Anterior cingulate cortex (tissue), 58 donors: ENCODE data around the gene ITPKB.
"Not testable (repeated sequence)": the region's sequence is repeated elsewhere in the genome, so short reads cannot be mapped to it uniquely, and the experiment has no call there.

Experiments
- DNase-seq, 58 donors: peaks; one replicate each; lab custom pipeline; 2025; lab: John Stamatoyannopoulos, UW

ITPKB gene

DNA sequence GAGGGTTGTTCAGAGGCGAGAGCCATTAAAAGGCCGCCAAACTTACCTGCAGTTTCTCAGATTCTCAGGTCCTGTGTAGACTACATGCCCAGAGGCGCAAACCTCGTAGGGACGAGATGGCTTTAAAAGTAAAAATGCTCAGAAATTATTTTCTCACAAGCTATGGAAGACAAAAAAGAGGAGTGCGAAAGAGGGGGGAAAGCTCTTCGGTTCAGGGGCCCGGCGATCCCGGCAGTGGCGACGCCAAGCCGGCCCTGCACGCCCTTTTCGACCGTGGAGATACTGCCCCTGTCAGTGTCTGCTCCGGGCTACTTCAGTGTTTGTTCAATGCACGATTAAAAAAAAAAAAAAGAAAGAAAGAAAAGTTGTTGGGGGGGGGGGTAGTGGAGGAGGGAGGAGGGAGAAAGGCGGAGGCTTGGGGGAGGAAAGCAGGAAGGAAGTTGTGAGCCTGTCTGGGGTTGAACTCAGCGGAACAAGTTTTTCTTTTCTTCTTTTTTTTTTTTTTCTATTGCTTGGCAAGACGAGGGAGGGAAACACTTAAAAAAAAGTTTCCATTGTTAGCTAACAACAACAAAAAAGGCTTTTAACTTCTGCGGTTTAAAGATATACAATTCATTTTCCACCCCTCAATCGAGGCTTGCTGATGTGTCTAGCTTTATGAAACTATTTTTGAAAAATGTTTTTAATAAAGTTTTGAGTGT lies at the start of gene ITPKB:
TSS of gene ITPKB (minus strand) at position 288 of the 701 bp plus-strand sequence. CDS start 1,824 bp downstream, outside the sequence.
- DNase-seq: peak in 16 of 58 donors; percentile 21 to 59 (median 39)

DNA sequence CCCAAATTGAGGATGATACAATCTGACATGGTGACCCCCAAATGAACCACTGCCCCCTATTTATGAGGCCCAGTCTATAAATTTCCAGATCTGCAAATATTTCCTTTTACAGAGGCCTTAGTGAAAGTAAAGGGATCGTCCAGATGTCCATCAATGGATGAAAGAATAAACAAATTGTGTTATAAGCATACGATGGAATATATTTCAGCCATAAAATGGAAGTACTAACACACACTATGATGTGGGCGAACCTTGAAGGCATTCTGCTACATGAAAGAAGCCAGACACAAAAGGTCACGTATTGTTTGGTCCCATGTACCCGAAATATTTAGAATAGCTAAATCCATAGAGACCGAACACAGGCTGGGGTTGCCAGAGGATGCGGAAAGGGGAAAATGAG lies 48.6 kb upstream of the ITPKB start:
- no peak for DNase-seq

DNA sequence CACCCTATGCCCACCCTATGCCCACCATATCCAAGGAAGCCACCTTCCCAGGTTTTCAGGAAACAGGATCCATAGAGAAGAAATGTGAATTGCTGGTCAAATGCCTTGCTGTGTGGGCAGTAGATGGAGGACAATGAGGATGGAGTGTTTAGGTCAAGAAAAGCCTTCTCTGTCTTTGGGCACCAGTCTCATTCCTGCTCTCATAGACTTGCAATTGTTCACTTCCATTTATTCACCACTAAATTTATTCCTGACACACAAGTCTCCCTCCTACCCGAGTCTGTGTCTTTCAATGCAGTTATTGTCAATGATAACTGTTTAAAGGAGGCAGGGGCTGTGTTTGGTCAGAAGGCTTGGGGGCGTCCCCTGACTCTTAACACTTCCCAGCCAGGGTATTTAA lies 48.0 kb upstream of the ITPKB start:
- peak in 9 of 58 donors; percentile 12 to 81 (median 34) for DNase-seq

DNA sequence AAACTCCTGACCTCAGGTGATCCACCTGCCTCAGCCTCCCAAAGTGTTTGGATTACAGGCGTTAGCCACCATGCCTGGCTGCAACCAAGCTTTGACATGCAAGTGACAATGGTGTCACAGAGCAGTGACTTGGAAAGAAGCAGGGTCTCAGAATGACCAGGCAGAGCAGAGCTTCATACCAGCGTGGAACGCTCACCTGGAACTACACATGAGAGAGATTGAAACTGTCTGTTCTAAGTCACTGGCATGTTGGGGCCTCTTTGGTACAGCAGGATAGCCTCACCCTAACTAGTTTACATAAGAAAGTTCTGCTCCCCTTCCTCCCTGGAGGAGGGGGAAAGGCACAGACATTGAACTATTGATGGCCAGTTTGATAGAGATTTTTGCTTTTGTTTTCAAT lies 47.5 kb upstream of the ITPKB start:
- no peak for DNase-seq

DNA sequence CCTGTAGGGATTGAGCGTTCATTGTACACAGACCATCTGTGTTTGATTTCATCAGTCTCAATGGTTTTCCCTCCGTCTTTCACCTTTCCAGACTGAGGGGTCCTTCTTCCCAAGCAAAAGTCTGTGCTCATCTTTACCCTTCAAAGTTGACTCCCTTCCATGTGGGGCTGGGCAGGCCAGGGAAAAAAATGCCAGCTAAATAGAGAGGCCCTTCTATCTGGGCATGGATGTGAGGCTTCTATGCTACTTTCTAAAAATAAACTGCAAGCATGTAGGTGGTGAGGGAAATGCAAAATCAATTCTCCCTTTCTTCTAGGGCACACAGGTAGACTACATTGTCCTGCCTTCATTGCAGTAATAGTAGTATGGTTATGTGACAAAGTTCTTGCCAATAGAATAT lies 46.7 kb upstream of the ITPKB start:
- no peak for DNase-seq

DNA sequence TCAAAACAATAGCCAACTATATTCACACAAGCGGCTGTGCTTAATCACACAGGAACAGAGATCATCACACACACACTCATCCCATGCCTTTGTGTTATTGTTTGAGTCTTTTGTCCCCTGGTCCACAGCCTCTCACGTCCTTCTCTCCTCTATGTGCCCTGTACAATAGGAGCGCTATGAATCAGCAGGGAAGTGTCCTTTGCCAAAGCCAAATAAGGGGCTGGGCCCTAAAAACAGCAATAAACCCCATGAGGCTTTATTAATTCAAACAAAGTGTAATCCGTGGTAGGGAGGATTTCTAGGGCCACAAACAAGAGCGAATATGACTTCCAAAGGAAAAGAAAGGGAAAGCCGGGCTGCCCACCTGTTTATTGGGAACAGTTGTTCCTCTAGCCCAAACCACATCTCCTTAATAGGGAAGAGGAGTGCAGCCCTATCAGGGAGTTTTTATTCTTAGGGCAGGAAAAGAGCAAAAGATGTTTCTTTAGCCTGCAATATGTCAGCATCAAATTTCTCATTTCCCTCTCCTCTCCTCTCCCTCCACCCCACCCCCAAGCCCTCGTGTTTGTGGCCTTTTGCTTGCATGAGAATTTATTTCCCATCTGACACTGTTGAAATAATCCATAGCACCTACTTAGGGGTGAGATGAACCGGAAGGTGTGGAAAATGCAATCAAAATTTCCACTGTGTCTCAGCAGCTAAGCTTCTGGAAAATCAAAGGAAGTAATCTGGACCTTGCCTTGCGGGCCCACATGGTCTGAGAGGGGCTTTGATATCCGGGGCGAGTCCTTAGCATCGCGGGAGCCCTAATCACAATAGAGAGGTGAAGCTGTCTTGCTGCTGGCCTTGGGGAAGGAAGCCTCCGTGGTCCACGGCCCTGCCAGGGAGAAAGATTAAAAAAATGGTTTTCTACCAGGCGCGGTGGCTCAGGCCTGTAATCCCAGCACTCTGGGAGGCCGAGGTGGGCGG lies 45.3 kb upstream of the ITPKB start:
- DNase-seq: peak in 35 of 58 donors; percentile 9 to 88 (median 53)

DNA sequence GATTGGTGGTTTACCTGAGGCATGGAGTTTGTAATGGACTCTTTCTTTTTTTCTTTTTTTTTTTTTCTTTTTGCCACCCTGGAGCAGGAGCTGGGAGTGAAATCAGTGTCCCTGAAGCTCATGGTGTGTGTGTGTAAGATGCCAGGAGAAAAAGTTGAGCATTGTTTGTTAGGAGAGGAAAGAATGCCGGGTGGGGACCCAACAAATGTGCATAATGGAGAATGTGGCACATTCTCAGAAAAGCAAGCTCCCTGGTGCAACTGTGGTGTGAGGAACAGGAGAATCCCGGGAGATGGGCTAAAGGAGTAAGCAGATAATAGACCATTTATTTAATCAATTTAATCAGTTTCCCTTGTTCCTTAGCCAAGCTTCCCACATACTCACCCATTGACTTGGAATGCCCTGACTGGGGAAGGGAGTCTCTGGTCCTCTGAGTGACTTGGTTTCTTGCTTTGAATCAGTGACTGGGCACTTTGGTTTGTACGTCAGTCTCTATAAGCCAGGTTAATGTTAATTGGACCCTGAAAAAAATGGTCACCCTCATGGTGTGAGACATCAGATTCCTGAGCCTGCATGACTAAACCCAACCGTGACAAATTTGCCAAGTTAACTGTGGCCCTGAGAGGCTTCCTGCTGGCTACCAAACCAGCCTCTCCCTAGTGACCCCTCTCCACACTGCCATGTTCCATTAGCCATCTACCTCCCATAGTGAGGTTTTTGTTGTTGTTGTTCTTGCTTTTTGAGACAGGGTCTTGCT lies 43.9 kb upstream of the ITPKB start:
- no peak for DNase-seq

DNA sequence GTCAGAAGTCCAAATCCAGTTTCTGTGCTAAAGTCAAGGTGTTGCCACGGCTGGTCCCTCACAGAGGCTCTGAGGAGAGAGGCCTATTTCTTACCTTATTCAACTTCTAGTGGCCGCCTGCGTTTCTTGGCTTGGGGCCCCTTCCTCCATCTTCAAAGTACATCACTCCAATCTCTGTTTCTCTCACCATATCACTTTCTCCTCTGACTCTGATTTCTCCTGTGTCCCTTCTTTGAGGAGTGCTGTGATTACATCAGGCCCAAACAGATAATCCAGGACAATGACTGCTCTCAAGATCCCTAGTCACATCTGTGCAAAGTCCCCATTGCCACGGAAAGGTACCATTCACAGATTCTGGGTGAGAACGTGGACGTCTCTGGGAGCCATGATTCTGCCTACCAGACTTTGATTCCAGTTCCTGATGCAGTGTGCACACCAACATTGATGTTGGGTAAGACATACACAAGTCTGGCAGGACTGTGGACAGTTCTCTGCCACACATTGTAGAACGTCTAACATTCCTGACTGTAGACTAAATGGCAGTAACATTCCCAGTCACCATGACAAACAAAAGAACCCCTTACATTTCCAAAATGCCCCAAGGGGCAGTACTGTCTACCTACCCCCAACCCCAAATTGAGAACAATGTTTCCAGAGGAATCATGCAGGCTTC lies 43.0 kb upstream of the ITPKB start:
- no peak for DNase-seq

DNA sequence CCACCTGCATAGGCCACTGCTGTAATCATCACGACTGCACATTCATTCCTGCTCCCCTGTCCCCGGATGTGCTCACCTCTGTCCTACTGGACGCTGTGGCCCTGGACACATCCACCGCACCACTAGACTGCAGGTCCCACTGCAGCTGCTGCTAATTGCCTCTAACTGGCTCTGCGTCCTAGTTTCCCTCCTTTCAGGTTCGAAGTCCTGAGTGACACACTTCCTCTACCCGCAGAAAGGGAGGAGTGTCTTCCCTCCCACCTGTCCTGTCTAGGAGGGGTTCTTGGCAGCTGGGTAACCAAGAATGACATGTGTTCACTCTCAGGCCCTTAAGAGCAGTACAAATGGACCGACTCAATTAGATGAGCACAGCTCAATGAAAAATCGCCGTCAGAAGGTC lies 40.5 kb upstream of the ITPKB start:
- no peak for DNase-seq

DNA sequence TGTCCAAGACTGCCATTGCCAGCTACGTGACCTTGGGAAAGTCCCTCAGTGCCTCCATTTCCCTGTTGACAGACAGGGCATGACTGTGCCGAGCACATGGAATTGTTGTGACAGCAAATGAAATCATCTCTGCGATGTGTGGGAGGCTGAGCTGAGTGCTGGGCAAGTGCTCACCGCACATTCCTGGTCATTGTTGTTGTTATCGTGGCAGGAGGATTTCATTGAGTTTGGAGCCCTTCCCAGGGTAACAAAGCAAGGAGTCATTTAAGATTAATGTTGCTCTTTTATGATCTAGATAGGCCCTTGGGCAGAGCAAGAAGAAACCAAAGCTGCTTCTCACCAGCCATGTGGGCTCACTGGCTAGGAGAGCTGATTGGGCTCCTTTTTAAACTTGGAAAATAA lies 39.6 kb upstream of the ITPKB start:
- no peak for DNase-seq

DNA sequence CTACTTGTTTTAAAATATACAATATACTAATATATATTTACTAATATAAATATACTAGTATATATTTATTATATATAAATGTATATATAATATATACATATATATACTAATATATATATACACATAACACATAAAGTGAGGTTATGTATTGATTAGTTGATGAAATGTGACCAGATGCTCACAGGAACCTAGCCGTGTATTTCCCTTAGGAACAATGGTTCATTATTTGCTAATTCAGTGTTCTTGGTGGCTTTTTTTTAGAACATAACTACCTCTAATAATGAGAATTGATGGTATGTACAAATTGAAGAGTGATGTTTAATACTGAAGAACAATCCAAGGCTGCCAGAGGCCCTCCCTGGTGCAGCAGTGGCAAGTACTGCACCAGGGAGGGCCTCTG lies 37.9 kb upstream of the ITPKB start:
- no peak for DNase-seq

DNA sequence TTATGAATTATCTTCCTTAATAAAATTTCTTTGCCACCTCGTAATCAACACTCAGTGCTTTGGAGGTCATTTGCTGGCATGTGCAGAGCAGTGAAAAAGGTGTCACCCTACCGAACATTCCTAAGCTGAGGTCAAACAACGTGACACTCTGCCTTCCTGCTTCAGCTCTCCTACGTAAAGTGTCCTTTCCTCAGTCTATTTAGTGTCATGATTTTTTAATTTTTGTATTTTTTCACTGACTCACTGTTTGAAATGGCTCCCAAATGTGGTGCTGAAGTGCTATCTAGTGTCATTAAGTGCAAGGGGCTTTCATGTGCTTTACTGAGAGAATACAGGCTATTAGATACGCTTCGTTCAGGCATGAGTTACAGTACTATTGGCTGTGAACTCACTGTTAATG lies 37.0 kb upstream of the ITPKB start:
- DNase-seq: no peak

DNA sequence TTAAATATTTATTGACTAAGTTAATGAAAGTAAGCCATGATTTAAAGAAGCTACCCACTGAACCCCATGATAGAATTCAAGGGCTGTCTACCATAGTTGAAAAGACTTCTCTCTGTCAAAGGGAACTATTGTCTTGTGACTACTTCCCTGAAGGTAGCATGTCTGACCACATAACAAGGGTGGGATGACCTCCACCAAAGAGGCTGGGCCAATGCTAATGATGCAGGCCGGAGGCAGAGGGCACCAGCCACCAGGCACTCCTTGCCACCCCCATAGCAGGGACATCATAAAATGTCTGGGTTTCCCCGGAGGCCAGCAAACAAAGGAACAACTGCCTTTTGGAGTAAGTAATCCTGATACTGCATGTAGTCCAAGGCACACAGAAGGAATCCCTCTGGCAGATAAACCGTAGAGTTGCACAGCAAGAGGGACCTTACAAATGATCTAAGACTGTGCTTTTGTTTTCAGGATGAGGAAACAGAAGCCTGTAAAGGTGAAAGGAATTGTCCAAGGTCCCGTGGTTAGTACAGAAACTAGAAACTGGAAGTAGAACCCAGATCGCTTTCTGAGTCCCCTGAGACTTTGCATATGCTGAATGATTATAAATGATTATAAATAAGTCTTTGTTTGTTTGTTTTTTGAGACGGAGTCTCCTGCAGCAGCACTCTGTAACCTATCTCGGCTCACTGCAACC lies 33.5 kb upstream of the ITPKB start:
- no peak for DNase-seq

DNA sequence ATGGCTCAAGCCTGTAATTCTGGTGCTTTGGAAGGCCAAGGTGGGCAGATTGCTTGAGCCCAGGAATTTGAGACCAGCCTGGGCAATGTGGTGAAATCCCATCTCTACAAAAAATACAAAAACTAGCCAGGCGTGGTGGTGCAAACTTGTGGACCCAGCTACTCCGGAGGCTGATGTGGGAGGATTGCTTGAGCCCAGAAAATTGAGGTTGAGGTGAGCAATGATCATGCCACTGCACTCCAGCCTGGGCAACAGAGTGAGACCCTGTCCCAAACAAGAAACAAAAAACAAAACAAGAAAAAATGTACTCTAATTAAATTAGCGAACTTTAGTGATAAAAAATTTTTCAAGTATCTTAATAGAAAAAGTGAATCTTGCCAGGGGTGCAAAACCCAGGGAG lies 28.1 kb upstream of the ITPKB start:
- not testable (repeated sequence) for DNase-seq

DNA sequence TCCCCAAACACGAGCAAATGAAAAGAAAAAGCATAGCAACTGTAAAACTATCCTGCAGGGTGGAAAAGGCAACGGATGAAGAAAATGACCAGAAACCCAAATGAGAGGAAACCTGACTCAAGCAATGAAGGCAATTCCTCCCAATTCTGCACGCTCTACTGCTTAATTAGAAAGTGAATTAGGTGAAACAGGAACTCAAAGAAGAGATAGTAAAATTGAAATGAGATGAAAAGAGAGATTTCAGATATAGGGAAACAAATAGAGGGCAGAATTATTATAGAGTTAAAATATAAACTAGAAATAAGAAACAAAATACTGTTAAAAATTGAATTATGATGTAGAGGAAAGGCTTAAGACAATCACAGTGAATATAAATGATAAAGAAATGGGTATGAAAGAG lies 27.5 kb upstream of the ITPKB start:
- DNase-seq: no peak

DNA sequence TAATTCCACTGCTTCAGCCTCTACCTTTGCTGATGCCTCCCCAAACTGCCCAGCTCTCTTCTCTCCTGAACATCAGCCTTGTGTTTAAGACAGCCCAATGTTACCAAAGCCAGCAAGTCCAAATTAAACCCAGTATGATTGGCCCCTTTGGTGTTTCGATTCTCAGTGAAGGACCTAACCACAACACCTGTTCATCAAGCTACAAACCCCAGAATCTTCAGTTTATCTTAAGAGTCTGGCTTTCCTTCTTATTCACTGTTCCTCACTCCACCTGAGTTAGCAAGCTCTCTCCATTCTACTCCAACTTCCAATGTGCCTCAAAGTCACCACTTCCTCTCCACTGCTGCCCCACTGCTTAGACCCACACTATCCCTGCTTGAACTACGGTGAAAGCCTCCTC lies 25.5 kb upstream of the ITPKB start:
- no peak for DNase-seq

DNA sequence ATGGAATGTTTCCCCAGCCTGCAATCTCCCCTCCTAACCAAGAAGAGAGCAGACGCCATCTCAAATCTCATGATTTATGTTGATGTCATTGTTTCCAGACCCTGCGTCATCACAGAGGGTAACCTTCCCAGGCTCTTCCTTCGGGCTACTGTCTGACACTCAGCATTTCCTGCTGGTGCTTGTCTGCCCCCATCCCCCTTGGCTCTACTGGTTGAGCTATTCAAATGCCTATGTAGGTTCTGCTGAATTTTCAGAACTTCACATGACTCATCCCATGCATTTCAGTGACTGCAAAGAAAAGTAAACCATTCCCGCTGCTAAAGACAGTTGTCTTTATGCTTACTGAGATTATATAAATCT lies 24.8 kb upstream of the ITPKB start:
- DNase-seq: no peak

DNA sequence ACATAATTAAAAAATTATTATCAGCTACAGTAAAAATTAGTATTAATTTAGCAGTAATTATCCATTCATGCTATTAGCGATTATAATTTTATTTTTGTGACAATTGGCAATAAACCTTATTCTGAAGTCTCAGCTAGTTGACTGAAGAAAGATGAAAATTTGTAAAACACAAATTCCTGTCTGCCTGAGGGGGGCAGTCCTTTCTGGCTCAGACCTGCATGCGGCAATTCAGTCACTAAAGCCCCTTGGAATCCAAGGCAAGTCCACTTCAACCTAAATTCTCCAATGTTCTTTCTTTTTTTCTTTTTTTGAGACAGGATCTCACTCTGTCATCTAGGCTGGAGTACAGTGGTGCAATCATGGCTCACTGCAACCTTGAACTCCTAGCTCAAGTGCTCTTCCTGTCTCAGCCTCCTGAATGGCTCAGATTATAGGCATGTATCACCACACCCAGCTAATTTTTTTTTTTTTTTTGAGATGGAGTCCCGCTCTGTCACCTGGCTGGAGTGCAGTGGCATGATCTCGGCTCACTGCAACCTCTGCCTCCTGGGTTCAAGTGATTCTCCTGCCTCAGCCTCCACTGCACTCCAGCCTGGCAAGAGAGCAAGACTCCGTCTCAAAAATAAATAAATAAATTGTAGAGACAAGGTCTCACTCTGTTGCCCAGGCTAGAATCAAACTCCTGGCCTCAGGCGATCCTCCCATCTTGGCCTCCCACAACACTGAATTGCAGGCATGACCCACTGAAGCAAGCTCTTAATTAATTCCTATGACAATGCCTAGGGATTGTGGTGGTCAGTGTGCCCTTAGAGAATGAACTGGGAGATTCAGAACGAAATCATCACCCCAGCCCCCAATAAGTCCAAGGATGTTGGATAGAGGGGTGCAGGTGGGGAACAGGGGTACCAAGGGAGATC lies 24.2 kb upstream of the ITPKB start:
- DNase-seq: no peak

DNA sequence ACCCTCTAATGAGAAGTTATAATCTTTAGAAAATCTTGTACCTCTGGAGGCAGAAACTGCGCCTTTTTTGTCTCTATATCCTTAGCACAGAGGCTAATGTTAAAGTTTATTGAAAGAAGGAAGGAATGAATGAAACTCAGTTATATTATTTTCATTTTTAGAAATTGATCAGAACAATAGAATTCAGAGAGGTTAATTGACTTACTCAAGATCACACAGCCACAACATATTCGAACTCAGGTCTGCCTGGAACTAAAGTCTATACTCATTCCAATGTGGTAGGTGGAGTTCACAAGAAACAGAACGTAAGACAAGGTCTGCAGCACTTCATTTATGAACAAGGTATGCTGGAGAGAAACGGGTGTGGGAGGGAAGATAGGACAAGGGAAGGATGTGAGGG lies 23.0 kb upstream of the ITPKB start:
- DNase-seq: no peak
